Activated CD4-positive, alpha-beta T cell treated with anti-CD3 and anti-CD28 coated beads for 36 hours (primary cell): ENCODE measurements around the gene MAD1L1. TPM values are rescaled to one million over a fixed set of nuclear protein-coding genes. Genes with fewer than 3 reads are reported as not detected.
"Not testable (repeated sequence)": the region's sequence is repeated elsewhere in the genome, so short reads cannot be mapped to it uniquely, and the experiment has no call there.

Experiments
- ATAC-seq: fragments of 200-7000 bp; cut with Tn5 transposase; one replicate; pipeline ENCODE4 v1.10.0; 2021; ENCODE audit warnings: mild to moderate bottlenecking, moderate library complexity
- CTCF ChIA-PET: fragments of 350-600 bp; sonication (Branson Sonifier 250); formaldehyde crosslinking; loops from one replicate; lab custom pipeline; 2021; ENCODE audit warnings: antibody characterized with exemption; lab: Charles Lee
- POLR2A ChIA-PET: fragments of 350-600 bp; sonication (Branson Sonifier 250); formaldehyde crosslinking; loops from one replicate; lab custom pipeline; 2021; ENCODE audit warnings: antibody characterized with exemption, inconsistent platforms; lab: Charles Lee
- DNase-seq: peaks from one replicate; pipeline ENCODE4 v3.0.0-alpha.2; 2020
- H3K27ac Mint-ChIP-seq: one replicate; pipeline ENCODE4 v1.8.0; 2021; ENCODE audit warnings: mixed read lengths
- H3K27me3 Mint-ChIP-seq: one replicate; pipeline ENCODE4 v1.8.0; 2021; ENCODE audit warnings: mixed read lengths
- H3K36me3 Mint-ChIP-seq: one replicate; pipeline ENCODE4 v1.8.0; 2021; ENCODE audit warnings: low read depth, mixed read lengths
- H3K4me1 Mint-ChIP-seq: one replicate; pipeline ENCODE4 v1.8.0; 2021; ENCODE audit warnings: mixed read lengths
- H3K4me3 Mint-ChIP-seq: one replicate; pipeline ENCODE4 v1.8.0; 2021; ENCODE audit warnings: mild to moderate bottlenecking, moderate library complexity, mixed read lengths
- H3K9me3 Mint-ChIP-seq: one replicate; pipeline ENCODE4 v1.8.0; 2021; ENCODE audit warnings: low read depth, mixed read lengths
- intact Hi-C, 2 experiments: fragments of 100-400 bp; cut with DNase I in 1 of 2; cut with micrococcal nuclease in 1 of 2; formaldehyde crosslinking; loops; one replicate each; pipeline versions ENCODE4 v1.14.2 to v1.15.1; 2022 to 2024; cut with DNase I, micrococcal nuclease
- total RNA-seq, 2 experiments: library from RNA; stranded (reverse); gene quantifications; one replicate each; pipeline ENCODE4 v1.2.3, GENCODE V29; 2021

The MAD1L1 gene
- total RNA-seq, 2 experiments from 2014 or later: 50.2 to 61.7 TPM

GRCh38 chr7:1971946-1972654, 260.6 kb downstream of the MAD1L1 start:
- Mint-ChIP-seq H3K27me3 (no peaks in the 10 kb centered on the region), H3K4me3 (no peak overlapping the region), H3K36me3 (peaks cover 16% of the 10 kb centered on the region), H3K4me1 (peaks cover 13% of the 10 kb centered on the region), H3K27ac (no peak overlapping the region), H3K9me3 (no peaks in the 10 kb centered on the region)
- POLR2A ChIA-PET: no interaction called here
- CTCF ChIA-PET: no interaction called here
- ATAC-seq: no peak
- DNase-seq: no peak
- intact Hi-C loops: no loop called here

- no peak overlapping the region for H3K4me3 Mint-ChIP-seq
- CTCF ChIA-PET: no interaction called here
- POLR2A ChIA-PET: no interaction called here
- peaks cover 17% of the 10 kb centered on the region for H3K36me3 Mint-ChIP-seq
- intact Hi-C loops: no loop called here
- ATAC-seq (no peak), DNase-seq (no peak)
- no peaks in the 10 kb centered on the region for H3K27me3 Mint-ChIP-seq
- no peak overlapping the region for H3K27ac Mint-ChIP-seq
- H3K9me3 Mint-ChIP-seq: no peaks in the 10 kb centered on the region
- peaks cover 16% of the 10 kb centered on the region for H3K4me1 Mint-ChIP-seq
Measured at GRCh38 chr7:1970895-1971294, 261.9 kb downstream of the MAD1L1 start.

- H3K27ac Mint-ChIP-seq, intact Hi-C loops, POLR2A ChIA-PET, H3K27me3 Mint-ChIP-seq, DNase-seq, ATAC-seq, H3K4me3 Mint-ChIP-seq, H3K9me3 Mint-ChIP-seq: not testable (repeated sequence)
- CTCF ChIA-PET: interaction anchor here (0.7 kb wide), 1 partner anchor 153 kb away, joined by 4 read pairs; no protein-coding TSS in a partner anchor
- peaks cover 18% of the 10 kb centered on the region for H3K36me3 Mint-ChIP-seq
- peaks cover 16% of the 10 kb centered on the region for H3K4me1 Mint-ChIP-seq
Measured at GRCh38 chr7:1970285-1970660, 262.5 kb downstream of the MAD1L1 start.

- H3K27me3 Mint-ChIP-seq: no peaks in the 10 kb centered on the region
- CTCF ChIA-PET: interaction anchor here (0.7 kb wide), 1 partner anchor 152 kb away, joined by 4 read pairs; no protein-coding TSS in a partner anchor
- peak overlapping the region; percentile 21 for H3K27ac Mint-ChIP-seq
- intact Hi-C loops: no loop called here
- H3K4me3 Mint-ChIP-seq: no peak overlapping the region
- no peaks in the 10 kb centered on the region for H3K9me3 Mint-ChIP-seq
- peaks cover 16% of the 10 kb centered on the region for H3K4me1 Mint-ChIP-seq
- H3K36me3 Mint-ChIP-seq: peaks cover 18% of the 10 kb centered on the region
- DNase-seq (peak; percentile 27), ATAC-seq (peak; percentile 33)
- POLR2A ChIA-PET: interaction anchor here (0.6 kb wide), 1 partner anchor 107 kb away, joined by 4 read pairs; no protein-coding TSS in a partner anchor
Measured at GRCh38 chr7:1969459-1970284, 263.1 kb downstream of the MAD1L1 start.

GRCh38 chr7:1968397-1969111, 264.2 kb downstream of the MAD1L1 start:
- H3K27me3 Mint-ChIP-seq: no peaks in the 10 kb centered on the region
- CTCF ChIA-PET: interaction anchor here (0.7 kb wide), 1 partner anchor 28 kb away, joined by 3 read pairs; no protein-coding TSS in a partner anchor
- peaks cover 24% of the 10 kb centered on the region for H3K36me3 Mint-ChIP-seq
- intact Hi-C loops: no loop called here
- POLR2A ChIA-PET: no interaction called here
- no peaks in the 10 kb centered on the region for H3K9me3 Mint-ChIP-seq
- DNase-seq (no peak), ATAC-seq (no peak)
- no peak overlapping the region for H3K27ac Mint-ChIP-seq
- H3K4me1 Mint-ChIP-seq: peaks cover 9% of the 10 kb centered on the region
- no peak overlapping the region for H3K4me3 Mint-ChIP-seq

GRCh38 chr7:1967512-1968396, 265.0 kb downstream of the MAD1L1 start:
- ChIA-PET POLR2A (no interaction called here), CTCF (no interaction called here)
- peaks cover 4% of the 10 kb centered on the region for H3K9me3 Mint-ChIP-seq
- DNase-seq (no peak), ATAC-seq (no peak)
- H3K4me1 Mint-ChIP-seq: peaks cover 9% of the 10 kb centered on the region
- intact Hi-C loops: no loop called here
- no peak overlapping the region for H3K4me3 Mint-ChIP-seq
- no peak overlapping the region for H3K27ac Mint-ChIP-seq
- peaks cover 30% of the 10 kb centered on the region for H3K36me3 Mint-ChIP-seq
- H3K27me3 Mint-ChIP-seq: no peaks in the 10 kb centered on the region

GRCh38 chr7:1966631-1967200, 266.0 kb downstream of the MAD1L1 start:
- peaks cover 14% of the 10 kb centered on the region for H3K9me3 Mint-ChIP-seq
- peaks cover 14% of the 10 kb centered on the region for H3K4me1 Mint-ChIP-seq
- DNase-seq (no peak), ATAC-seq (no peak)
- no peaks in the 10 kb centered on the region for H3K27me3 Mint-ChIP-seq
- no peak overlapping the region for H3K27ac Mint-ChIP-seq
- intact Hi-C loops: no loop called here
- ChIA-PET POLR2A (no interaction called here), CTCF (no interaction called here)
- peaks cover 39% of the 10 kb centered on the region for H3K36me3 Mint-ChIP-seq
- no peak overlapping the region for H3K4me3 Mint-ChIP-seq

- ATAC-seq (no peak), DNase-seq (no peak)
- Mint-ChIP-seq H3K36me3 (peaks cover 47% of the 10 kb centered on the region), H3K27ac (no peak overlapping the region), H3K9me3 (peaks cover 19% of the 10 kb centered on the region), H3K4me1 (peaks cover 21% of the 10 kb centered on the region), H3K27me3 (no peaks in the 10 kb centered on the region), H3K4me3 (no peak overlapping the region)
- ChIA-PET POLR2A (no interaction called here), CTCF (no interaction called here)
- intact Hi-C loops: no loop called here
Measured at GRCh38 chr7:1965579-1966294, 267.0 kb downstream of the MAD1L1 start.

- Mint-ChIP-seq H3K9me3 (peaks cover 21% of the 10 kb centered on the region), H3K4me3 (no peak overlapping the region), H3K36me3 (peaks cover 50% of the 10 kb centered on the region), H3K4me1 (peaks cover 23% of the 10 kb centered on the region), H3K27ac (no peak overlapping the region), H3K27me3 (no peaks in the 10 kb centered on the region)
- DNase-seq: no peak
- intact Hi-C loops: loop anchor here in 1 of 2 experiments (5.0 kb wide), 1 partner anchor 43 kb away; no protein-coding TSS in a partner anchor
- no peak for ATAC-seq
- CTCF ChIA-PET: no interaction called here
- POLR2A ChIA-PET: no interaction called here
Measured at GRCh38 chr7:1964913-1965578, 267.7 kb downstream of the MAD1L1 start.
